ENCODE measurements around the gene PARVB.

DNA sequence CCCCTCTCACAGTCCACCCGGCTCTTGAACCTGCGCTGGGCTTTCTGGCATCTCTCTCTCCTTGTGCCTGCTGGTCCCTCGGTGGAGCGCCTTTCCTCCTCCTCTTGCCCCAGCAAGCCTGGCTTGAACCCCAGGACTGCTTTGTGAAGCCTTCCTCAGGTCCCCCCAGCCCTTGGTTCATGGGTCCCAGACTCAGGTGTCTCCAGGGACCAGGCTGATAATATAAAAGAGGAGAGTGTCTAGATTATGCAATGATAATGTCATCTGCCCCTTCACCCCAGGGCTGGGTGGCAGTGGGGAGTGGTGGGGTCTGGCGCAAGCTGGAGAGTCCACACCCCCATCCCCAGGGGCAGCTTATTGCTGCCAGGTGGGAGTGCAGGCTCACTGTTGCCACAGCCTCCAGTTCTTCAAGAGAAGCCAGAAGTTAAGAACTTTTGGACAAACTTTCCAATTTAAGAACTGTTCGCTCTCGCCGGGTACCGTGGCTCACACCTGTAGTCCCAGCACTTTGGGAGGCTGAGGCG, 120.0 kb downstream of the PARVB start:
- TF ChIP-seq, protein P1, sequence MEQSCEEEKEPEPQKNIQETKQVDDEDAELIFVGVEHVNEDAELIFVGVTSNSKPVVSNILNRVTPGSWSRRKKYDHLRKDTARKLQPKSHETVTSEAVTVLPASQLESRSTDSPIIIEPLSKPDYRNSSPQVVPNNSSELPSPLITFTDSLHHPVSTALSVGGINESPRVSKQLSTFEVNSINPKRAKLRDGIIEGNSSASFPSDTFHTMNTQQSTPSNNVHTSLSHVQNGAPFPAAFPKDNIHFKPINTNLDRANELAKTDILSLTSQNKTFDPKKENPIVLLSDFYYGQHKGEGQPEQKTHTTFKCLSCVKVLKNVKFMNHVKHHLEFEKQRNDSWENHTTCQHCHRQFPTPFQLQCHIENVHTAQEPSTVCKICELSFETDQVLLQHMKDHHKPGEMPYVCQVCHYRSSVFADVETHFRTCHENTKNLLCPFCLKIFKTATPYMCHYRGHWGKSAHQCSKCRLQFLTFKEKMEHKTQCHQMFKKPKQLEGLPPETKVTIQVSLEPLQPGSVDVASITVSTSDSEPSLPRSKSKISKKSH (CRISPR knock-in tag; IDR thresholded peaks at IDR 0.05): no peak
- TF ChIP-seq CSDE1 (IDR thresholded peaks at IDR 0.05) (no peak), ZBTB7A (IDR thresholded peaks at IDR 0.05; ENCODE audit: borderline replicate concordance, control insufficient read depth, low read depth, low read length) (no peak), TSC22D4 (tag; IDR thresholded peaks at IDR 0.05) (no peak), ZNF444 (CRISPR knock-in tag; IDR thresholded peaks at IDR 0.05) (no peak), SP1 (CRISPR knock-in tag; IDR thresholded peaks at IDR 0.05) (no peak), SREBF1 (IDR thresholded peaks at IDR 0.05; ENCODE audit: borderline replicate concordance, low read depth, low read length) (no peak), FOXM1 (IDR thresholded peaks at IDR 0.05; ENCODE audit: low read depth) (no peak), FOXM1 (CRISPR knock-in tag; IDR thresholded peaks at IDR 0.05; ENCODE audit: low read depth) (no peak)
- TF ChIP-seq, protein P2, sequence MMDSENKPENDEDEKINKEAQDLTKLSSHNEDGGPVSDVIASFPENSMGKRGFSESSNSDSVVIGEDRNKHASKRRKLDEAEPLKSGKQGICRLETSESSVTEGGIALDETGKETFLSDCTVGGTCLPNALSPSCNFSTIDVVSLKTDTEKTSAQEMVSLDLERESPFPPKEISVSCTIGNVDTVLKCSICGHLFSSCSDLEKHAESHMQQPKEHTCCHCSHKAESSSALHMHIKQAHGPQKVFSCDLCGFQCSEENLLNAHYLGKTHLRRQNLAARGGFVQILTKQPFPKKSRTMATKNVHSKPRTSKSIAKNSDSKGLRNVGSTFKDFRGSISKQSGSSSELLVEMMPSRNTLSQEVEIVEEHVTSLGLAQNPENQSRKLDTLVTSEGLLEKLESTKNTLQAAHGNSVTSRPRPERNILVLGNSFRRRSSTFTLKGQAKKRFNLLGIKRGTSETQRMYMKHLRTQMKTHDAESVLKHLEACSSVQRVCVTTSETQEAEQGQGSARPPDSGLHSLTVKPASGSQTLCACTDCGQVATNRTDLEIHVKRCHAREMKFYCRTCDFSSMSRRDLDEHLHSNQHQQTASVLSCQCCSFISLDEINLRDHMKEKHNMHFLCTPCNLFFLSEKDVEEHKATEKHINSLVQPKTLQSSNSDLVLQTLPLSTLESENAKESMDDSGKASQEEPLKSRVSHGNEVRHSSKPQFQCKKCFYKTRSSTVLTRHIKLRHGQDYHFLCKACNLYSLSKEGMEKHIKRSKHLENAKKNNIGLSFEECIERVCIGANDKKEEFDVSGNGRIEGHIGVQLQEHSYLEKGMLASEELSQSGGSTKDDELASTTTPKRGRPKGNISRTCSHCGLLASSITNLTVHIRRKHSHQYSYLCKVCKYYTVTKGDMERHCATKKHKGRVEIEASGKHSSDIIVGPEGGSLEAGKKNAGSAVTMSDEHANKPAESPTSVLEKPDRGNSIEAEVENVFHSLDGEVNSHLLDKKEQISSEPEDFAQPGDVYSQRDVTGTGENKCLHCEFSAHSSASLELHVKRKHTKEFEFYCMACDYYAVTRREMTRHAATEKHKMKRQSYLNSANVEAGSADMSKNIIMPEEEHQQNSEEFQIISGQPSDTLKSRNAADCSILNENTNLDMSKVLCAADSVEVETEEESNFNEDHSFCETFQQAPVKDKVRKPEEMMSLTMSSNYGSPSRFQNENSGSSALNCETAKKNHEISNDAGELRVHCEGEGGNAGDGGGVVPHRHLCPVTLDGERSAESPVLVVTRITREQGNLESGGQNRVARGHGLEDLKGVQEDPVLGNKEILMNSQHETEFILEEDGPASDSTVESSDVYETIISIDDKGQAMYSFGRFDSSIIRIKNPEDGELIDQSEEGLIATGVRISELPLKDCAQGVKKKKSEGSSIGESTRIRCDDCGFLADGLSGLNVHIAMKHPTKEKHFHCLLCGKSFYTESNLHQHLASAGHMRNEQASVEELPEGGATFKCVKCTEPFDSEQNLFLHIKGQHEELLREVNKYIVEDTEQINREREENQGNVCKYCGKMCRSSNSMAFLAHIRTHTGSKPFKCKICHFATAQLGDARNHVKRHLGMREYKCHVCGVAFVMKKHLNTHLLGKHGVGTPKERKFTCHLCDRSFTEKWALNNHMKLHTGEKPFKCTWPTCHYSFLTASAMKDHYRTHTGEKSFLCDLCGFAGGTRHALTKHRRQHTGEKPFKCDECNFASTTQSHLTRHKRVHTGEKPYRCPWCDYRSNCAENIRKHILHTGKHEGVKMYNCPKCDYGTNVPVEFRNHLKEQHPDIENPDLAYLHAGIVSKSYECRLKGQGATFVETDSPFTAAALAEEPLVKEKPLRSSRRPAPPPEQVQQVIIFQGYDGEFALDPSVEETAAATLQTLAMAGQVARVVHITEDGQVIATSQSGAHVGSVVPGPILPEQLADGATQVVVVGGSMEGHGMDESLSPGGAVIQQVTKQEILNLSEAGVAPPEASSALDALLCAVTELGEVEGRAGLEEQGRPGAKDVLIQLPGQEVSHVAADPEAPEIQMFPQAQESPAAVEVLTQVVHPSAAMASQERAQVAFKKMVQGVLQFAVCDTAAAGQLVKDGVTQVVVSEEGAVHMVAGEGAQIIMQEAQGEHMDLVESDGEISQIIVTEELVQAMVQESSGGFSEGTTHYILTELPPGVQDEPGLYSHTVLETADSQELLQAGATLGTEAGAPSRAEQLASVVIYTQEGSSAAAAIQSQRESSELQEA (IDR thresholded peaks at IDR 0.05; ENCODE audit: low read depth): no peak
